PC-3 (cell line): ENCODE data around the gene CEP78. TPM values are rescaled to one million over a fixed set of nuclear protein-coding genes. Genes with fewer than 3 reads are reported as not detected.

ENCODE experiments used
- ATAC-seq: fragments of 200-7000 bp; cut with Tn5 transposase; 2 replicates; pipeline ENCODE4 v1.9.1; 2020; ENCODE audit warnings: mild to moderate bottlenecking, moderate library complexity
- BruUV-seq: library from RNA; stranded (reverse); fragments of 400-500 nt; replicated peaks from 2 replicates; lab custom pipeline; 2021; lab: Mats Ljungman, UMichigan
- CTCF ChIA-PET: fragments of 300-600 bp; sonication (Branson Sonifier 250); formaldehyde crosslinking; loops from one replicate; lab custom pipeline; 2022; ENCODE audit warnings: antibody characterized with exemption; lab: Charles Lee
- POLR2A ChIA-PET: fragments of 300-600 bp; sonication (Branson Sonifier 250); formaldehyde crosslinking; loops from one replicate; lab custom pipeline; 2022; ENCODE audit warnings: antibody characterized with exemption; ENCODE audit not compliant: unreplicated experiment; lab: Charles Lee
- DNase-seq: peaks from one replicate; pipeline ENCODE4 v3.0.0-alpha.2; 2015
- H2AFZ ChIP-seq: fragments of 300-600 bp; sonication (generic); 2 replicates; pipeline ENCODE4 v1.6.0; 2016; ENCODE audit warnings: antibody characterized with exemption, low read length
- H3F3A ChIP-seq: fragments of 300-600 bp; sonication (generic); one replicate; pipeline ENCODE4 v1.6.0; 2017; ENCODE audit warnings: antibody characterized with exemption, low read length, control low read depth, mild to moderate bottlenecking; ENCODE audit not compliant: unreplicated experiment
- H3K27ac ChIP-seq: fragments of 300-600 bp; sonication (generic); 2 replicates; pipeline ENCODE4 v1.5.1; 2016; ENCODE audit warnings: mild to moderate bottlenecking, low read length
- H3K27me3 ChIP-seq: fragments of 300-600 bp; sonication (generic); 2 replicates; pipeline ENCODE4 v1.6.1; 2016; ENCODE audit warnings: low read length, mixed read lengths
- H3K36me3 ChIP-seq: fragments of 300-600 bp; sonication (generic); 2 replicates; pipeline ENCODE4 v1.6.1; 2016; ENCODE audit warnings: low read depth, mixed run types, low read length, mixed read lengths
- H3K4me1 ChIP-seq: fragments of 300-600 bp; sonication (generic); 2 replicates; pipeline ENCODE4 v1.5.1; 2016; ENCODE audit warnings: low read length; ENCODE audit not compliant: insufficient read depth
- H3K4me2 ChIP-seq: fragments of 300-600 bp; sonication (generic); 2 replicates; pipeline ENCODE4 v1.6.0; 2016; ENCODE audit warnings: low read length
- H3K4me3 ChIP-seq: fragments of 300-600 bp; sonication (generic); 2 replicates; pipeline ENCODE4 v1.5.1; 2016; ENCODE audit warnings: mild to moderate bottlenecking, low read length, mixed read lengths
- H3K79me2 ChIP-seq: fragments of 300-600 bp; sonication (generic); 2 replicates; pipeline ENCODE4 v1.6.1; 2017; ENCODE audit warnings: low read length, mixed read lengths
- H3K9ac ChIP-seq: fragments of 300-600 bp; sonication (generic); 2 replicates; pipeline ENCODE4 v1.6.0; 2016; ENCODE audit warnings: mild to moderate bottlenecking, low read length
- H3K9me2 ChIP-seq: fragments of 300-600 bp; sonication (generic); replicated peaks from 2 replicates; pipeline ENCODE4 v1.6.1; 2016; ENCODE audit warnings: mixed run types, low read length, mixed read lengths
- H3K9me3 ChIP-seq: fragments of 300-600 bp; sonication (generic); 2 replicates; pipeline ENCODE4 v1.6.1; 2016; ENCODE audit warnings: low read length, mixed read lengths
- H4K20me1 ChIP-seq: fragments of 300-600 bp; sonication (generic); 2 replicates; pipeline ENCODE4 v1.6.1; 2016; ENCODE audit warnings: low read length, mixed read lengths
- EZH2 ChIP-seq: fragments of 300-600 bp; sonication (generic); IDR thresholded peaks from one replicate; pipeline ENCODE4 v1.6.1; 2017; ENCODE audit warnings: antibody characterized with exemption, mild to moderate bottlenecking, low read length; ENCODE audit not compliant: unreplicated experiment
- EZH2phosphoT487 ChIP-seq: fragments of 300-600 bp; sonication (generic); IDR thresholded peaks from 2 replicates; pipeline ENCODE4 v1.6.1; 2018; ENCODE audit warnings: mild to moderate bottlenecking, antibody characterized with exemption, low read length, borderline replicate concordance
- intact Hi-C: fragments of 100-400 bp; cut with micrococcal nuclease; formaldehyde crosslinking; loops from 2 replicates; pipeline ENCODE4 v1.9.0; 2023
- total RNA-seq: library from RNA; depleted of rRNA; stranded (reverse); fragments of >200 nt; gene quantifications from 2 replicates; pipeline ENCODE4 v1.2.3, GENCODE V29; 2014
- TF ChIP-seq, protein P1 (sequence below): fragments of 300-600 bp; sonication (generic); conservative IDR thresholded peaks from 2 replicates; pipeline ENCODE4 v1.5.1; 2017; ENCODE audit warnings: antibody characterized with exemption, low read depth, mild to moderate bottlenecking, low read length

The CEP78 gene
- total RNA-seq, 1 experiment from 2014 or later: 52.5 TPM

DNA sequence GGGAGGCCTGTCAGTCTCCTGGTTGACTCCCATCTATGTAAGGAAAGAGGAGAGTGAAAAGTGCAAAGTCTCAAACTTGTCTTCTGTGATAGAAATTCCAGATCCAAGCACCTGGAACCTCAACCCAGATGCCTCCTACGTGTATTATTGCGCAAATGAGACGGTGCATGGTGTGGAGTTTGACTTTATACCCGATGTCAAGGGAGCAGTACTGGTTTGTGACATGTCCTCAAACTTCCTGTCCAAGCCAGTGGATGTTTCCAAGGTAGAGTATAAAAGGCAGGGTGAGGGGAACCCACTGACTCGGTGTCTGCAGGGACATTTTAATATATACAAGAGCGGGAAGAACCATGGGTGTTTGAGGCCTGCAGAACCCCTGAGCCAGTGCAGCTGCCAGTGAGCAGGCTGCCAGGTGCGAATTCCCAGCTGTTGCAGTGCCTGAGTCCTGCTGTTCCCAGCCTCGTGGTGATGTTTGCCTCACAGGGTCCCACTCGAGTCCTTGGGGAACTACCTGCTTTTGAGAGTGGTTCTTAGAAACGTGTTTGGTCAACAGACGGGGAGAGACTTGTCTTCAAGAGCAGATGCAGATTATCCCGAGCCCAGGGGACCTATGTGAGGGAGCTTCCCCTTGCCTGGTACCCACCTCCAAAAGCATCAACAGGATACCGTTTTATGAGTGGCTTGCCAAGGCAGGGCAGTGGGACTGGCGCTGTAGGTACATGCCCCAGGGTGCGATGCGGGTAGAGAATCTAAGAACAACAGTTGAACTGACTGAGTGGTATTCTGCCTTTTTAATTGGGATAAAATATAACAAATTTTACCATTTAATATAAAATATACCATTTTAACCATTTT, 70.6 kb downstream of the CEP78 start:
- ATAC-seq (no peak), DNase-seq (no peak)
- Histone ChIP-seq H3K4me1 (0 out of 2 replicates have a peak, but pooled peaks cover under 1% of the 10 kb centered on the region), H2AFZ (no peak overlapping the region), H3K79me2 (no peaks in the 10 kb centered on the region), H3K27me3 (no peaks in the 10 kb centered on the region), H3K36me3 (peaks cover 15% of the 10 kb centered on the region), H3K9me3 (no peaks in the 10 kb centered on the region), H3K9me2 (no peaks in the 10 kb centered on the region), H3F3A (no peaks in the 10 kb centered on the region), H3K9ac (no peak overlapping the region), H3K4me3 (no peak overlapping the region), H3K27ac (no peak overlapping the region), H3K4me2 (no peak overlapping the region), H4K20me1 (no peaks in the 10 kb centered on the region)
- ChIA-PET POLR2A (no interaction called here), CTCF (no interaction called here)
- TF ChIP-seq, protein P1, sequence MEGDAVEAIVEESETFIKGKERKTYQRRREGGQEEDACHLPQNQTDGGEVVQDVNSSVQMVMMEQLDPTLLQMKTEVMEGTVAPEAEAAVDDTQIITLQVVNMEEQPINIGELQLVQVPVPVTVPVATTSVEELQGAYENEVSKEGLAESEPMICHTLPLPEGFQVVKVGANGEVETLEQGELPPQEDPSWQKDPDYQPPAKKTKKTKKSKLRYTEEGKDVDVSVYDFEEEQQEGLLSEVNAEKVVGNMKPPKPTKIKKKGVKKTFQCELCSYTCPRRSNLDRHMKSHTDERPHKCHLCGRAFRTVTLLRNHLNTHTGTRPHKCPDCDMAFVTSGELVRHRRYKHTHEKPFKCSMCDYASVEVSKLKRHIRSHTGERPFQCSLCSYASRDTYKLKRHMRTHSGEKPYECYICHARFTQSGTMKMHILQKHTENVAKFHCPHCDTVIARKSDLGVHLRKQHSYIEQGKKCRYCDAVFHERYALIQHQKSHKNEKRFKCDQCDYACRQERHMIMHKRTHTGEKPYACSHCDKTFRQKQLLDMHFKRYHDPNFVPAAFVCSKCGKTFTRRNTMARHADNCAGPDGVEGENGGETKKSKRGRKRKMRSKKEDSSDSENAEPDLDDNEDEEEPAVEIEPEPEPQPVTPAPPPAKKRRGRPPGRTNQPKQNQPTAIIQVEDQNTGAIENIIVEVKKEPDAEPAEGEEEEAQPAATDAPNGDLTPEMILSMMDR: no peak
- TF ChIP-seq EZH2phosphoT487 (no peak), EZH2 (no peak)
- BruUV-seq: no TSS peak
- intact Hi-C loops: no loop called here

DNA sequence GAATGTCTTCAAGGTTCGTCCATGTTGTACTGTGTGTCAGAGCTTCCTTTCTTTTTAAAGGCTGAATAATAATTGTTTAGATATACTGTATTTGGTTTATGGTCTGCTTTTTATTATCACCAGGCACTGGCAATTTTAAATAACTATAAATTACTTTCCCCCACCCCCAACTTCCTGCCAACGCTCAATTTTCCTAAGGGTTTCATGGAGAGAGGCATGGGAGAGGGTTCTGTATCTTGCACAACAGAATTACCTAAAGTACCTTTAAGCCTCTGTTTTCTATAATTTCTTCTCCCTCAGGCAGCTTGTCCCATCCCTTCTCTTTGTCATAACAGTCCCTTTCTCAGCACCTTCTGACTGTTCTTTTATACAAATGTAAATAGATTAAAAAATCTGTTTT, 71.5 kb downstream of the CEP78 start:
- Histone ChIP-seq H3K79me2 (no peaks in the 10 kb centered on the region), H3K9me2 (no peaks in the 10 kb centered on the region), H3K36me3 (peaks cover 9% of the 10 kb centered on the region; the same call in 1 of the 2 replicates), H3F3A (no peaks in the 10 kb centered on the region), H4K20me1 (no peaks in the 10 kb centered on the region), H2AFZ (no peak overlapping the region), H3K27me3 (no peaks in the 10 kb centered on the region), H3K4me2 (no peak overlapping the region), H3K4me1 (peaks cover 6% of the 10 kb centered on the region), H3K9me3 (no peaks in the 10 kb centered on the region), H3K27ac (no peak overlapping the region), H3K9ac (no peak overlapping the region), H3K4me3 (no peak overlapping the region)
- ATAC-seq (no peak), DNase-seq (no peak)
- ChIA-PET CTCF (no interaction called here), POLR2A (no interaction called here)
- TF ChIP-seq EZH2: no peak
- intact Hi-C loops: no loop called here
- BruUV-seq: no TSS peak

DNA sequence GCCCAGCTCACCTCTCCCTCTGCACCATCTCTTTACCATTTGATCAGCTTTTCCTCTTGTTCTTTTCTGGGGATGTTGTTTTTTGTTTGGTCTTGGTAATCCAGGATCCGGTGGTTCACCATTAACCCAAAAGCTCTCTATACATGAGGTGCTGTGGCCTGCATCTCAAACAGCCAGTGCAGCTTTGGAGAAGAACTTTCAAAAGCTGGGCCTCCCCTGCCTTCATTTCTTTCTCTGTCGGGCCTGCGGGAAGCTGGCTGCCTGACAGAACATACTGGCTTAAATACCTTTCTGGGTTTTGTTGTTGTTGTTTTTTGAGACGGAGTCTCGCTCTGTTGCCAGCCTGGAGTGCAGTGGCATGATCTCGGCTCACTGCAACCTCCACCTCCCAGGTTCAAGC, 73.2 kb downstream of the CEP78 start:
- intact Hi-C loops: no loop called here
- Histone ChIP-seq H3K4me2 (no peak overlapping the region), H3F3A (no peaks in the 10 kb centered on the region), H3K4me1 (peaks cover 6% of the 10 kb centered on the region), H2AFZ (no peak overlapping the region), H3K9me3 (no peaks in the 10 kb centered on the region), H3K9ac (no peak overlapping the region), H3K27me3 (no peaks in the 10 kb centered on the region), H3K79me2 (no peaks in the 10 kb centered on the region), H3K4me3 (no peak overlapping the region), H3K9me2 (no peaks in the 10 kb centered on the region), H4K20me1 (no peaks in the 10 kb centered on the region), H3K27ac (no peak overlapping the region), H3K36me3 (peaks cover 9% of the 10 kb centered on the region; the same call in 1 of the 2 replicates)
- DNase-seq (no peak), ATAC-seq (no peak)
- TF ChIP-seq, protein P1: no peak
- TF ChIP-seq EZH2phosphoT487 (no peak), EZH2 (no peak)
- CTCF ChIA-PET: no interaction called here
- BruUV-seq: no TSS peak
- POLR2A ChIA-PET: no interaction called here
